ENCODE results near the gene DENND2D.
"Not testable (repeated sequence)": the region's sequence is repeated elsewhere in the genome, so short reads cannot be mapped to it uniquely, and the experiment has no call there.

Gene DENND2D

GRCh38 chr1:111220302-111220890 is 19.9 kb upstream of the DENND2D start:
- no peaks in the 10 kb centered on the region for H3K27me3 ChIP-seq (ENCODE audit: control insufficient read depth in 1 of 2, insufficient read depth in 2 of 2, low read length in 2 of 2)
- H3K4me1 ChIP-seq (ENCODE audit: insufficient read depth, low read length): peaks cover 7% of the 10 kb centered on the region
- H3K27ac ChIP-seq (ENCODE audit: low read depth, low read length): no peak overlapping the region
- H3K9me3 ChIP-seq (ENCODE audit: low read length): no peaks in the 10 kb centered on the region
- no peaks in the 10 kb centered on the region for H3K36me3 ChIP-seq (ENCODE audit: insufficient read depth, low read length)
- H3K4me3 ChIP-seq (ENCODE audit: low read depth in 1 of 2, low read length in 2 of 2): no peak overlapping the region
- no peak overlapping the region for H3K9ac ChIP-seq (ENCODE audit: low read length)

DNA sequence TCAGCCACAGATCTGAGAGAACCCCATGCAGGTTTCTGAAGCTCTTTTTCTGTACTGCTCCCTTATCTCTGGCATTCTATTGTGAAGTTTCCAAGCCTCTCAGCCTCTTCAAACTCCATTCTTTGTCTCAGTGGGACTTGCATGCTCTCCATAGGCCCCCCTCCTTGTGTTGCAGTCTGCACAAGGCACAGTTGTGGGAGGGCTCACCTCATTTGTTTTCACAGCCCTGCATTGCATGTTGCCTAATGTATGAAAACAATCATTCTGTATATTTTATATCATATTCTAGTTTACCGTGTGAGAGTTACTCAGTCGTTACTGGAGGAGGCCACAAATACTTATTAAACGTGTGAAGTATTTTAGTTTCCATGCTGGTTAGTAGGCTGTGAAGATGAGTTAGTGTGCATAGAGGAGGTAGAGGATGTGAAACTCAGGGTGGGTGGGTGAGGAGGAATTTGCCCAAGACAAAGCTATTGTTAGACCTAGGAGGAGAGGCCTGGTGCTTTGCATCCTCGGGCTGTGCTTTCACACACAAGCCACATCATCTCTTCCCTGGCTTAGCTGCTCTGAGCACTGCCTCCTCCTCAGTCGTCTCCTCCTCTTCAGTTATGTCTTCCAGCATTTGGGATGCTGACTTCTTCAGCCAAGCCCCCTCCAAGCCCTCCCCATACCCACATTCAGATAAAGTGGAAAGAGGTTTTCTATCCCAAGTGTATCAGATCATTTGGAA is 19.3 kb upstream of the DENND2D start:
- H3K4me3 ChIP-seq (ENCODE audit: low read depth in 1 of 2, low read length in 2 of 2): no peak overlapping the region
- no peaks in the 10 kb centered on the region for H3K27me3 ChIP-seq (ENCODE audit: control insufficient read depth in 1 of 2, insufficient read depth in 2 of 2, low read length in 2 of 2)
- H3K9ac ChIP-seq (ENCODE audit: low read length): no peak overlapping the region
- H3K27ac ChIP-seq (ENCODE audit: low read depth, low read length): no peak overlapping the region
- no peaks in the 10 kb centered on the region for H3K36me3 ChIP-seq (ENCODE audit: insufficient read depth, low read length)
- H3K4me1 ChIP-seq (ENCODE audit: insufficient read depth, low read length): peaks cover 7% of the 10 kb centered on the region
- no peaks in the 10 kb centered on the region for H3K9me3 ChIP-seq (ENCODE audit: low read length)

DNA sequence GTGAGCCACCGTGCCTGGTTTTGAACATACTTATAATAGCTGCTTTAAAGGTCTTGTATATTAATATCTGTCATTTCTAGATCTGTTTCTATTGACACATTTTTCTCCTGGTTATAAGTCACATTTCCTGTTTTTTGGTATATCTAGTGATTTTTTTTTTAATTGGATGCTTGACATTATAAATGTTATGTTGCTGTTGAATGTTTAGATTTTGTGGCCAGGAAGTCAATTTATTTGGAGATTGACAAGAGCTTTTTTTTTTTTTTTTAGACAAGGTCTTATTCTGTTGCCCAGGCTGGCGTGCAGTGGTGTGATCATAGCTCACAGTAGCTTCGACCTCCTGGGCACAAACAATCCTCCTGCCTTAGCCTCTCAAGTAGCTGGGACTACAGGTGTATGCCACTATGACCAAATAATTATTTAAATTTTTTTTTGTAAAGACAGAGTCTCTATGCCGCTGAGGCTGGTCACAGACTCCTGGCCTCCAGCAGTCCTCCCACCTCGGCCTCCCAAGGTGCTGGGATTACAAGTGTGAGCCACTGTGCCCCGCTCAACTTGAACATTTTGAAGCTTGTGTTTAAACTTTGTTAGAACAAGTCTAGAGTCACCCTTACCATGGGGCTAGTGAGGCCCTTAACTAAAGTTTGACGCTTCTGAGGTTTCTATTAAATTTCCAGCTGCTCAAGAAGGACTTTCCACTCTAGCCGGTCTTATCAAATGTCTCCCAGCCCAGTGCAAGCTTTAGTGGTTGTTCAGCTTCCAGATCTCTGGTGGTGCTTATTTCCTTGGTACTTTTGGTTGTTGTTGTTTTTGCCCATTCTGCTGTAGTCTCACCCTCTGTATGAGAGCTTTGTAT is 18.5 kb upstream of the DENND2D start:
- H3K27ac ChIP-seq (ENCODE audit: low read depth, low read length): no peak overlapping the region
- no peak overlapping the region for H3K4me3 ChIP-seq (ENCODE audit: low read depth in 1 of 2, low read length in 2 of 2)
- H3K4me1 ChIP-seq (ENCODE audit: insufficient read depth, low read length): peaks cover 7% of the 10 kb centered on the region
- H3K36me3 ChIP-seq (ENCODE audit: insufficient read depth, low read length): no peaks in the 10 kb centered on the region
- no peak overlapping the region for H3K9ac ChIP-seq (ENCODE audit: low read length)
- no peaks in the 10 kb centered on the region for H3K9me3 ChIP-seq (ENCODE audit: low read length)
- no peaks in the 10 kb centered on the region for H3K27me3 ChIP-seq (ENCODE audit: control insufficient read depth in 1 of 2, insufficient read depth in 2 of 2, low read length in 2 of 2)

GRCh38 chr1:111217183-111217910 is 16.9 kb upstream of the DENND2D start:
- no peak overlapping the region for H3K4me3 ChIP-seq (ENCODE audit: low read depth in 1 of 2, low read length in 2 of 2)
- H3K4me1 ChIP-seq (ENCODE audit: insufficient read depth, low read length): peaks cover under 1% of the 10 kb centered on the region
- no peaks in the 10 kb centered on the region for H3K36me3 ChIP-seq (ENCODE audit: insufficient read depth, low read length)
- no peaks in the 10 kb centered on the region for H3K9me3 ChIP-seq (ENCODE audit: low read length)
- H3K27ac ChIP-seq (ENCODE audit: low read depth, low read length): no peak overlapping the region
- no peak overlapping the region for H3K9ac ChIP-seq (ENCODE audit: low read length)
- H3K27me3 ChIP-seq (ENCODE audit: control insufficient read depth in 1 of 2, insufficient read depth in 2 of 2, low read length in 2 of 2): no peaks in the 10 kb centered on the region

DNA sequence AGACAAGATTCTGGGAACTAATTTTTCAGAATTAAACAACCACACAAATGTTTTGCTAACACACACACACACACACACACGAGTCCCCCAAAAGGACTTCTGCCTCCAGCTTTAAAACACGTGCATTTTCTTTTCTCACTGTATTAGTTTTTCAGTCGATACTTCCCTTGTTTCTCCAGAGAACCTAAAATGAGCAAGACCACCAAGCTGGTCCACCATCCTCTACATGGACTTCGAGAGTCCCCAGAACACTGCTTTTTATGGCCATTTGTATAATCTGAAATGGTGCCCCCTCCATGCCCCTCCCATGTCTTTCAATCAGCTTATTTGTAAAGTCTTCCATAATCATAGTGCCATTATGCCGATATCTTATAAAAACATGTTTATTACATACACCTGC is 16.3 kb upstream of the DENND2D start:
- Histone ChIP-seq H3K27ac (ENCODE audit: low read depth, low read length) (no peak overlapping the region), H3K4me1 (ENCODE audit: insufficient read depth, low read length) (no peaks in the 10 kb centered on the region), H3K27me3 (ENCODE audit: control insufficient read depth in 1 of 2, insufficient read depth in 2 of 2, low read length in 2 of 2) (no peaks in the 10 kb centered on the region), H3K9ac (ENCODE audit: low read length) (no peak overlapping the region), H3K9me3 (ENCODE audit: low read length) (no peaks in the 10 kb centered on the region), H3K4me3 (ENCODE audit: low read depth in 1 of 2, low read length in 2 of 2) (no peak overlapping the region), H3K36me3 (ENCODE audit: insufficient read depth, low read length) (no peaks in the 10 kb centered on the region)

DNA sequence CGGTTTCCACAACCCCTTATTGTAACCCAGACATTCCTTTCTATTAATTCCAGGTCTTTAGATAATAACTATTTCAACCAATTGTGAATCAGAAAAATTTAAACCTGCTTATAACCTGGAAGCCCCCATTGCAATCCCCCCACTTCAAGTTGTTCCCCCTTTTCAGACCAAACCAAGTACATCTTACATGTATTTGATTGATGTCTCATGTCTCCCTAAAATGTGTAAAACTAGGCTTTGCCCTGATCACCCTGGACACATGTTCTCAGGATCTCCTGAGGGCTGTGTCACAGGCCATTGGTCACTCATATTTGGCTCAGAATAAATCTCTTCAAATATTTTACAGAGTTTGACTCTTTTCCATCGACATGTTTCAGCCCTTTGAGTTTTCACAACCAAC is 14.8 kb upstream of the DENND2D start:
- H3K27ac ChIP-seq (ENCODE audit: low read depth, low read length); H3K27me3 ChIP-seq (ENCODE audit: control insufficient read depth in 1 of 2, insufficient read depth in 2 of 2, low read length in 2 of 2); H3K9ac ChIP-seq (ENCODE audit: low read length); H3K4me3 ChIP-seq (ENCODE audit: low read depth in 1 of 2, low read length in 2 of 2); H3K9me3 ChIP-seq (ENCODE audit: low read length); H3K36me3 ChIP-seq (ENCODE audit: insufficient read depth, low read length); H3K4me1 ChIP-seq (ENCODE audit: insufficient read depth, low read length): not testable (repeated sequence)

DNA sequence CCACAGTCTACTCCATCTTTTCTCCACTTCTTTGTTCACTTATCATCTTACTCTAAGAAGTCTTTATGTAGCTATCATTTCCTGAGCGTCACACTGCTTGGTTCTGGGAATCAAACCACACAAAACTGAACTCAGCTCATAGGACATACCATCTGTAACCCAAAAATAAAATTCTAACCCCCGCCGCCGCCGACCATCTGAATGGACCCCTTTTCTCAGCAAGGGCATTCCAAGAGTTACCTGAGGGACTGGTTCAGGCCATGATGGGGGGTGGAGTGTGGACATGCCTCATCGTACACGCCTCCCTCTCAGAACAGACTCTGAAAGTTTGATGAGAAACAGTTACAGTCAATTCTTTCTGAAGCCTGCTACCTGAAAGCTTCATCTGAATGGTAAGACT is 14.4 kb upstream of the DENND2D start:
- no peak overlapping the region for H3K4me3 ChIP-seq (ENCODE audit: low read depth in 1 of 2, low read length in 2 of 2)
- no peaks in the 10 kb centered on the region for H3K9me3 ChIP-seq (ENCODE audit: low read length)
- no peaks in the 10 kb centered on the region for H3K4me1 ChIP-seq (ENCODE audit: insufficient read depth, low read length)
- no peak overlapping the region for H3K27ac ChIP-seq (ENCODE audit: low read depth, low read length)
- no peak overlapping the region for H3K9ac ChIP-seq (ENCODE audit: low read length)
- no peaks in the 10 kb centered on the region for H3K27me3 ChIP-seq (ENCODE audit: control insufficient read depth in 1 of 2, insufficient read depth in 2 of 2, low read length in 2 of 2)
- no peaks in the 10 kb centered on the region for H3K36me3 ChIP-seq (ENCODE audit: insufficient read depth, low read length)

- H3K4me1 ChIP-seq (ENCODE audit: insufficient read depth, low read length): no peaks in the 10 kb centered on the region
- H3K4me3 ChIP-seq (ENCODE audit: low read depth in 1 of 2, low read length in 2 of 2): no peak overlapping the region
- no peaks in the 10 kb centered on the region for H3K9me3 ChIP-seq (ENCODE audit: low read length)
- H3K9ac ChIP-seq (ENCODE audit: low read length): no peak overlapping the region
- no peaks in the 10 kb centered on the region for H3K27me3 ChIP-seq (ENCODE audit: control insufficient read depth in 1 of 2, insufficient read depth in 2 of 2, low read length in 2 of 2)
- no peak overlapping the region for H3K27ac ChIP-seq (ENCODE audit: low read depth, low read length)
- H3K36me3 ChIP-seq (ENCODE audit: insufficient read depth, low read length): no peaks in the 10 kb centered on the region
These were observed 13.8 kb upstream of the DENND2D start for GRCh38 chr1:111214074-111214801.

DNA sequence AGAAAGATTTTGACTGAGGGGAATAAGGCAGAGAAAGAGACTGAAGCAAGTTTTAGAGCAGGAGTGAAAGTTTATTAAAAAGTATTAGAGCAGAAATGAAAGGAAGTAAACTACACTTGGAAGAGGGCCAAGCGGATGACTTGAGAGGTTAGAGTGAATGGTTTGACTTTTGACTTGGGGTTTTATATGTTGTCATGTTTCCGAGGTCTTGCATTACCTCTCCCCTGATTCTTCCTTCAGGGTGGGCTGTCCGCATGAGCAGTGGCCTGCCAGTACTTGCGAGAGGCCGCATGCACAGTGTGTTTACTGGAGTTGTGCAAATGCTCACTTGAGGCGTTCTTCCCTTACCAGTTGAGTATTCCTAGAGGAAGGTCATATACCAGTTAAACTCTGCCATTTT is 13.0 kb upstream of the DENND2D start:
- no peaks in the 10 kb centered on the region for H3K36me3 ChIP-seq (ENCODE audit: insufficient read depth, low read length)
- H3K4me1 ChIP-seq (ENCODE audit: insufficient read depth, low read length): no peaks in the 10 kb centered on the region
- H3K27me3 ChIP-seq (ENCODE audit: control insufficient read depth in 1 of 2, insufficient read depth in 2 of 2, low read length in 2 of 2): no peaks in the 10 kb centered on the region
- no peak overlapping the region for H3K9ac ChIP-seq (ENCODE audit: low read length)
- no peaks in the 10 kb centered on the region for H3K9me3 ChIP-seq (ENCODE audit: low read length)
- no peak overlapping the region for H3K27ac ChIP-seq (ENCODE audit: low read depth, low read length)
- H3K4me3 ChIP-seq (ENCODE audit: low read depth in 1 of 2, low read length in 2 of 2): no peak overlapping the region

- H3K27ac ChIP-seq (ENCODE audit: low read depth, low read length): no peak overlapping the region
- H3K4me1 ChIP-seq (ENCODE audit: insufficient read depth, low read length): no peaks in the 10 kb centered on the region
- no peaks in the 10 kb centered on the region for H3K36me3 ChIP-seq (ENCODE audit: insufficient read depth, low read length)
- H3K9me3 ChIP-seq (ENCODE audit: low read length): no peaks in the 10 kb centered on the region
- no peak overlapping the region for H3K4me3 ChIP-seq (ENCODE audit: low read depth in 1 of 2, low read length in 2 of 2)
- H3K27me3 ChIP-seq (ENCODE audit: control insufficient read depth in 1 of 2, insufficient read depth in 2 of 2, low read length in 2 of 2): no peaks in the 10 kb centered on the region
- no peak overlapping the region for H3K9ac ChIP-seq (ENCODE audit: low read length)
These were observed 12.3 kb upstream of the DENND2D start for GRCh38 chr1:111212634-111213335.

All from muscle layer of colon (tissue), 2 donors.